BE2C (cell line): ENCODE results near the gene ANO6.

Source experiments
- DNase-seq: peaks from one replicate; pipeline ENCODE4 v3.0.0-alpha.2; 2020
- H3K27me3 ChIP-seq: fragments of 250-450 bp; sonication (Bioruptor Pico); 2 replicates; pipeline ENCODE4 v1.5.1; 2020; ENCODE audit warnings: mild to moderate bottlenecking
- H3K36me3 ChIP-seq: fragments of 250-450 bp; sonication (Bioruptor Pico); 2 replicates; pipeline ENCODE4 v1.5.1; 2020; ENCODE audit warnings: mild to moderate bottlenecking
- H3K4me1 ChIP-seq: fragments of 250-450 bp; sonication (Bioruptor Pico); 2 replicates; pipeline ENCODE4 v1.5.1; 2020
- H3K4me3 ChIP-seq: 2 replicates; pipeline ENCODE4 v1.5.1; 2011; ENCODE audit warnings: low read depth, low read length
- H3K9me3 ChIP-seq: fragments of 250-450 bp; sonication (Bioruptor Pico); 2 replicates; pipeline ENCODE4 v1.5.1; 2020
- TF ChIP-seq, protein P1 (sequence below): IDR thresholded peaks from 2 replicates; pipeline ENCODE4 v1.5.1; 2012; ENCODE audit warnings: mild to moderate bottlenecking, low read depth, low read length

The ANO6 gene

DNA sequence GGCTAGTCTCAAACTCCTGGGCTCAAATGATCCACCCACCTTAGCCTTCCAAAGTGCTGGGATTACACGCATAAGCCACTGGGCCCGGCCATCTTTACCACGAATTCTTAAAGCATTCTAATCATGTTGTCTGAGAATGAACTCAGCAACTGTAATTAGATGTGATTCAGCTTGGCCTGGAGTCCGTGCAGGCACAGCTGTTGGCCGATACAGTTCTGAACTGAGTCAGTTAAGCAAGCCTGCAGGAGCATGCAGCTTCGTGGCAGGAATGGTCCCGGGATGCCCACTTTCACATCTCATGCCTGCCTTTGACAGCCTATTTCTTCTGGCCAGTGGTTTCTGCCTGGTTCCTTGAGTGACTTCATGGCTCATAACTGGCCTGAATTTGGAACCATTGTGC, 194.1 kb downstream of the ANO6 start:
- TF ChIP-seq, protein P1, sequence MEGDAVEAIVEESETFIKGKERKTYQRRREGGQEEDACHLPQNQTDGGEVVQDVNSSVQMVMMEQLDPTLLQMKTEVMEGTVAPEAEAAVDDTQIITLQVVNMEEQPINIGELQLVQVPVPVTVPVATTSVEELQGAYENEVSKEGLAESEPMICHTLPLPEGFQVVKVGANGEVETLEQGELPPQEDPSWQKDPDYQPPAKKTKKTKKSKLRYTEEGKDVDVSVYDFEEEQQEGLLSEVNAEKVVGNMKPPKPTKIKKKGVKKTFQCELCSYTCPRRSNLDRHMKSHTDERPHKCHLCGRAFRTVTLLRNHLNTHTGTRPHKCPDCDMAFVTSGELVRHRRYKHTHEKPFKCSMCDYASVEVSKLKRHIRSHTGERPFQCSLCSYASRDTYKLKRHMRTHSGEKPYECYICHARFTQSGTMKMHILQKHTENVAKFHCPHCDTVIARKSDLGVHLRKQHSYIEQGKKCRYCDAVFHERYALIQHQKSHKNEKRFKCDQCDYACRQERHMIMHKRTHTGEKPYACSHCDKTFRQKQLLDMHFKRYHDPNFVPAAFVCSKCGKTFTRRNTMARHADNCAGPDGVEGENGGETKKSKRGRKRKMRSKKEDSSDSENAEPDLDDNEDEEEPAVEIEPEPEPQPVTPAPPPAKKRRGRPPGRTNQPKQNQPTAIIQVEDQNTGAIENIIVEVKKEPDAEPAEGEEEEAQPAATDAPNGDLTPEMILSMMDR, result no peak
- Histone ChIP-seq H3K9me3 (no peaks in the 10 kb centered on the region), H3K27me3 (no peaks in the 10 kb centered on the region), H3K36me3 (peaks cover 42% of the 10 kb centered on the region), H3K4me1 (peaks cover 14% of the 10 kb centered on the region), H3K4me3 (no peak overlapping the region)
- DNase-seq, result no peak

DNA sequence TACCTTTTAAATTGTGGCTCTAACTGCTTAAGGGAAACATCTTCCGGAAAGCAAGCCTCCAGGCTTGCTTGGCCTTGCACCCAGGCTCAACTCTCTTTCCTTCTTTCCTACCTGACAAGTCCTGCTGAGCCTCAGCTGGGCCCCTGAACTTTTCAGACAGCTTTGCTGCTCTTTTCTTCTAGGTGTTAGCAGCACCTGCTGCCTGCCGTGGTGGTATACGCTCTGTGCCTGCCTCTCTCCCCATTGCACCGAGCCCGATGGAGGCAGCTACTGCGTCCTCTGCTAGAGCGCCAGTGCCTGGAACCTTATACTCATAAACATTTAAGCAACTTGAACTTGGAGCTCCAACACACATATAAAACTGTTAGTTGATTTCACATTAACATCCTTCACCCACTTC, 195.7 kb downstream of the ANO6 start:
- Histone ChIP-seq H3K9me3 (no peaks in the 10 kb centered on the region), H3K4me3 (no peak overlapping the region), H3K4me1 (peaks cover 17% of the 10 kb centered on the region), H3K36me3 (peaks cover 50% of the 10 kb centered on the region), H3K27me3 (no peaks in the 10 kb centered on the region)
- TF ChIP-seq, protein P1, result no peak
- DNase-seq, result no peak

GRCh38 chr12:45415393-45415817, 199.5 kb downstream of the ANO6 start:
- no peaks in the 10 kb centered on the region for H3K9me3 ChIP-seq
- H3K4me1 ChIP-seq, result peaks cover 3% of the 10 kb centered on the region
- H3K36me3 ChIP-seq, result peaks cover 59% of the 10 kb centered on the region
- TF ChIP-seq, protein P1, result no peak
- H3K27me3 ChIP-seq, result no peaks in the 10 kb centered on the region
- no peak overlapping the region for H3K4me3 ChIP-seq
- DNase-seq, result peak; percentile 87

DNA sequence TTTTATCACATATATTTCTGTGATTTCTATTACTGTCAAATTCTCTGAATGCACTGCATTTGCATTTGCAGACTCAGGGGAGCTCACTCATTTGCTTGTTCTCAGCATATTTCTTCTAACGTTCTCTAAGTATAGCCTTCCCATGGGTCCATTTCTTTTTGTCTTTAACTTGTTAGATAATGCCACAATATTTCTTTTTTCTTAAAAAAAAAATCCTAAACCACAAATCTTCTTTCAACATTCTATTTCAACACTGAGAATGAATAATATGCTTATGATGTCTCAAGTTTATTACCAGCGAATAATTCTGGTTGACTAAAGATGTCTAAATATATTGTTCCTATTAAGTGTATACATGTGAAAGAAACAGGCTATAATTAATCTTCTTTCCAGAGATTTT, 200.2 kb downstream of the ANO6 start:
- TF ChIP-seq, protein P1, result no peak
- DNase-seq, result no peak
- Histone ChIP-seq H3K4me1 (peaks cover 3% of the 10 kb centered on the region), H3K9me3 (no peaks in the 10 kb centered on the region), H3K36me3 (peaks cover 62% of the 10 kb centered on the region), H3K4me3 (no peak overlapping the region), H3K27me3 (no peaks in the 10 kb centered on the region)

DNA sequence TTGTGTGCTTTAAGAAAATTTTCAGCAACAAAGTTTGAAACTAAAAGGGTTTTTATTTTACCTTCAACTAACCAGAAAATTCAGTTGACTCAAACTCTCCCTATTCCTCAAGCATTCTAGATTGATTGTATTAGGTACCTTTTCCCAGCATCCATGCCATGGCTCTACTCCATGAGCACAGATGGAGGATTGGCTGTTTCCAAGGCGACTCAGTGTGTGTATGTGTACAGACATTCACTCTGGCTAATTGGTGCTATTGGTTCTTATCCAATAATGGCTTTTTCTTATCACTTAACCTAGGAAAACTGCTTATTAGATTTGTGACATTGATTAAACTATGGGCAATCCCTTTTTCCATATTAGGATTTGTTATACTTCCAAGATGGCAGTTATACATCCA, 202.6 kb downstream of the ANO6 start:
- TF ChIP-seq, protein P1, result no peak
- no peaks in the 10 kb centered on the region for H3K27me3 ChIP-seq
- H3K4me1 ChIP-seq, result peaks cover 3% of the 10 kb centered on the region
- no peak for DNase-seq
- no peak overlapping the region for H3K4me3 ChIP-seq
- peaks cover 55% of the 10 kb centered on the region for H3K36me3 ChIP-seq
- no peaks in the 10 kb centered on the region for H3K9me3 ChIP-seq

GRCh38 chr12:45419317-45419814, 203.5 kb downstream of the ANO6 start:
- DNase-seq, result no peak
- no peaks in the 10 kb centered on the region for H3K9me3 ChIP-seq
- no peak overlapping the region for H3K4me3 ChIP-seq
- TF ChIP-seq, protein P1, result no peak
- no peaks in the 10 kb centered on the region for H3K27me3 ChIP-seq
- H3K36me3 ChIP-seq, result peaks cover 55% of the 10 kb centered on the region
- peaks cover 3% of the 10 kb centered on the region for H3K4me1 ChIP-seq
